ENCODE data around the gene GSTA2. TPM values are rescaled to one million over a fixed set of nuclear protein-coding genes. Genes with fewer than 3 reads are reported as not detected.

The GSTA2 gene
- total and polyA plus RNA-seq, 2 of the 13 experiments (the other 11 are each of a cell fraction or from before 2014, with no cell fraction given): 0.75 to 13.7 TPM

- peak; percentile 87; the same call in 1 of the 2 replicates for TF ChIP-seq ZBTB43 (CRISPR knock-in tag; conservative IDR thresholded peaks at IDR 0.05)
- TF ChIP-seq E2F1 (CRISPR knock-in tag; IDR thresholded peaks at IDR 0.05): 0 out of 2 replicates have a peak, but pooled peaks have one; percentile 26
- no peak; the same call in 1 of the 2 replicates for TF ChIP-seq ZNF33B (CRISPR knock-in tag; IDR thresholded peaks at IDR 0.05)
- peak; percentile 61; the same call in 1 of the 2 replicates for TF ChIP-seq ZNF460 (CRISPR knock-in tag; IDR thresholded peaks at IDR 0.05; ENCODE audit: borderline replicate concordance)
- peak; percentile 90 for TF ChIP-seq ARNTL (CRISPR knock-in tag; IDR thresholded peaks at IDR 0.05)
- TF ChIP-seq ETV5 (CRISPR knock-in tag; IDR thresholded peaks at IDR 0.05; ENCODE audit: borderline replicate concordance): peak; percentile 80; the same call in 1 of the 2 replicates
- TF ChIP-seq ZNF510 (CRISPR knock-in tag; IDR thresholded peaks at IDR 0.05; ENCODE audit: low read depth): 0 out of 2 replicates have a peak, but pooled peaks have one; percentile 79
- no peak for TF ChIP-seq AKNA (CRISPR knock-in tag; IDR thresholded peaks at IDR 0.05; ENCODE audit: borderline replicate concordance)
- TF ChIP-seq KAT8 (CRISPR knock-in tag; IDR thresholded peaks at IDR 0.05): peak; percentile 81
- 0 out of 2 replicates have a peak, but pooled peaks have one; percentile 58 for TF ChIP-seq RARG (CRISPR knock-in tag; IDR thresholded peaks at IDR 0.05; ENCODE audit: low read depth)
- peak; percentile 76 for TF ChIP-seq POGK (CRISPR knock-in tag; conservative IDR thresholded peaks at IDR 0.05)
- TF ChIP-seq HNRNPUL1 (IDR thresholded peaks at IDR 0.05; ENCODE audit: low read depth, low read length): 0 out of 2 replicates have a peak, but pooled peaks have one; percentile 34
- no peak for TF ChIP-seq ZNF761 (CRISPR knock-in tag; conservative IDR thresholded peaks at IDR 0.05)
- peak; percentile 83 for TF ChIP-seq BATF2 (CRISPR knock-in tag; IDR thresholded peaks at IDR 0.05)
- TF ChIP-seq MYPOP (CRISPR knock-in tag; IDR thresholded peaks at IDR 0.05): peak; percentile 91; the same call in 1 of the 2 replicates
- peak; percentile 96 for TF ChIP-seq SMARCC2 (IDR thresholded peaks at IDR 0.05)
- TF ChIP-seq TOE1 (CRISPR knock-in tag; IDR thresholded peaks at IDR 0.05): peak; percentile 99
Observed at GRCh38 chr6:52725535-52726192, 37.6 kb downstream of the GSTA2 start (continued).
